Ascending aorta (tissue), 2 donors: ENCODE results near the gene SIGLECL1. TPM values are rescaled to one million over a fixed set of nuclear protein-coding genes. Genes with fewer than 3 reads are reported as not detected.

ENCODE experiments used
- DNase-seq, 2 donors: peaks; one replicate each; pipeline ENCODE4 v3.0.0-alpha.2; 2019; ENCODE audit warnings: low spot score in 2 of 2
- H3K27ac ChIP-seq, 2 donors: fragments of 200-600 bp; sonication (generic); one replicate each; pipeline ENCODE4 v1.5.1; 2016 to 2017; ENCODE audit warnings: mild to moderate bottlenecking in 1 of 2
- H3K27me3 ChIP-seq: fragments of 200-600 bp; sonication (generic); one replicate; pipeline ENCODE4 v1.5.1; 2017
- H3K36me3 ChIP-seq, 2 donors: fragments of 200-600 bp; sonication (generic); one replicate each; pipeline ENCODE4 v1.5.1; 2016
- H3K4me1 ChIP-seq, 2 donors: fragments of 200-600 bp; sonication (generic); one replicate each; pipeline ENCODE4 v1.5.1; 2016 to 2017; ENCODE audit warnings: mild to moderate bottlenecking in 1 of 2
- H3K4me3 ChIP-seq, 2 donors: fragments of 200-600 bp; sonication (generic); one replicate each; pipeline ENCODE4 v1.5.1; 2016 to 2017; ENCODE audit warnings: mild to moderate bottlenecking in 1 of 2
- H3K9me3 ChIP-seq, 2 donors: fragments of 200-600 bp; sonication (generic); one replicate each; pipeline ENCODE4 v1.5.1; 2016
- intact Hi-C: fragments of 100-400 bp; cut with DNase I; formaldehyde crosslinking; loops from one replicate; pipeline ENCODE4 v1.15.1; 2023
- total RNA-seq: library from RNA; depleted of rRNA; stranded (reverse); fragments of >200 nt; gene quantifications from one replicate; pipeline ENCODE4 v1.1.0, GENCODE V29; 2016
- TF ChIP-seq, protein P1 (sequence below), 3 experiments: fragments of 200-600 bp in 2 of 3; fragments of 450-650 bp in 1 of 3; sonication (generic) in 2 of 3; IDR thresholded peaks; one replicate each; pipeline ENCODE4 v1.5.1; 2016 to 2019; ENCODE audit warnings: antibody characterized with exemption in 3 of 3, mild to moderate bottlenecking in 1 of 3, moderate library complexity in 1 of 3

SIGLECL1 gene
- total RNA-seq, 1 donor from 2014 or later, result not detected

DNA sequence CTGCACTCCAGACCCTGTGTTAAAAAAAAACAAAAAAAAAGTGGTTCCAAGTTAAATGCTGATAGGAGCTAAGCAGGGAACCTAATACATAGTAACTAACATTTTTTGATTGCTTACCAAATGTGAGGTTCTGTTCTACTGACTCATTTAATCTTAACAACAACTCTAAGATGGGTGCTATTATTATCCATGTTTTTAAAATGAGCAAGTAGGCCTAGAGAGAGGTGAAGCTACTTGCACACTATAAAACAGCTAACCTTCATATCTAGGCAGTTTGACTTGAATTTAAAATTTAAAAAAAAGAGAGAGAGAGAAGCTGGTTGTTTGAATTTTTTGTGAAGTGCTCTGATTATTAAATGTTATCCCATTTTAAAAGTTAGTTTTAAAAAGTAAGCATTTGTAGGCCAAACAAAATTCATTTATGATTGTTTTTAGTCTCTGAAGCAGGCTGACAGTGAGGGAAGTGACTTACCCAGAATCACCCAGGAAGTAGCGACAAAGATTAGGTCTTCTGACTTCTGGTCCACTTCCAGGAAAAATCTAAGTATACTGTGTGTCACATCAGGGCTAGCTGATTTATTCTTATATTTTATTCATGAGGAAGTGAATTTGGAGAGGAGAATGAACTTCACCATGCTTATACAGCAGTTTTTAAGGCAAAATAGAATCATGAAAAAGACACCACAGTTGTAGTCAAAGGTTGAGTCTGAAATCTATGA is 2.4 kb downstream of the SIGLECL1 start:
- no peak for DNase-seq
- H3K4me1 ChIP-seq, result no peaks in the 10 kb centered on the region
- no peak overlapping the region for H3K27ac ChIP-seq
- H3K27me3 ChIP-seq, result no peaks in the 10 kb centered on the region
- H3K9me3 ChIP-seq, result no peaks in the 10 kb centered on the region
- H3K4me3 ChIP-seq, result no peak overlapping the region
- TF ChIP-seq, protein P1, sequence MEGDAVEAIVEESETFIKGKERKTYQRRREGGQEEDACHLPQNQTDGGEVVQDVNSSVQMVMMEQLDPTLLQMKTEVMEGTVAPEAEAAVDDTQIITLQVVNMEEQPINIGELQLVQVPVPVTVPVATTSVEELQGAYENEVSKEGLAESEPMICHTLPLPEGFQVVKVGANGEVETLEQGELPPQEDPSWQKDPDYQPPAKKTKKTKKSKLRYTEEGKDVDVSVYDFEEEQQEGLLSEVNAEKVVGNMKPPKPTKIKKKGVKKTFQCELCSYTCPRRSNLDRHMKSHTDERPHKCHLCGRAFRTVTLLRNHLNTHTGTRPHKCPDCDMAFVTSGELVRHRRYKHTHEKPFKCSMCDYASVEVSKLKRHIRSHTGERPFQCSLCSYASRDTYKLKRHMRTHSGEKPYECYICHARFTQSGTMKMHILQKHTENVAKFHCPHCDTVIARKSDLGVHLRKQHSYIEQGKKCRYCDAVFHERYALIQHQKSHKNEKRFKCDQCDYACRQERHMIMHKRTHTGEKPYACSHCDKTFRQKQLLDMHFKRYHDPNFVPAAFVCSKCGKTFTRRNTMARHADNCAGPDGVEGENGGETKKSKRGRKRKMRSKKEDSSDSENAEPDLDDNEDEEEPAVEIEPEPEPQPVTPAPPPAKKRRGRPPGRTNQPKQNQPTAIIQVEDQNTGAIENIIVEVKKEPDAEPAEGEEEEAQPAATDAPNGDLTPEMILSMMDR (IDR thresholded peaks at IDR 0.05), result no peak
- H3K36me3 ChIP-seq, result no peaks in the 10 kb centered on the region
- intact Hi-C loops, result no loop called here

DNA sequence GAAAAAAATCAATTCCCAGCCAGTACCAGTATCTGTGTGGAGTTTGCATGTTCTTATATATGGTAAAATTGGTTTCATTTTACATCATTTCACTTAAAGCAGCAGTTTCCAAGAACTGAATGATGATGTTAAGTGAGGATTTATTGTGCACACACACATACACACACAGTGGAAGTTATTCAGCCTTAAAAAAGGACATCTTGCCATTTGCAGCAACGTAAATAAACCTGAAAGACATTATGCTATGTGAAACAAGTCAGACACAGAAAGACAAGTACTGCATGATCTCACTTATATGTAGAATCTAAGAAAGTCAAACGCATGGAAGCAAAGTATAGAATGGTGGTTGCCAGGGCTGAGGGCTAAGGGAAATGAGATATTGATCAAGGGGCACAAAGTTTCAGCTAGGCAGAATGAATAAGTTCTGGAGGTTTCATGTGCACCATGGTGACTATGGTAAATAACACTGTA is 5.3 kb downstream of the SIGLECL1 start:
- DNase-seq, result no peak
- intact Hi-C loops, result no loop called here
- Histone ChIP-seq H3K4me3 (no peak overlapping the region), H3K36me3 (no peaks in the 10 kb centered on the region), H3K9me3 (no peaks in the 10 kb centered on the region), H3K4me1 (no peaks in the 10 kb centered on the region), H3K27me3 (no peaks in the 10 kb centered on the region), H3K27ac (no peak overlapping the region)
- TF ChIP-seq, protein P1 (IDR thresholded peaks at IDR 0.05), result no peak

DNA sequence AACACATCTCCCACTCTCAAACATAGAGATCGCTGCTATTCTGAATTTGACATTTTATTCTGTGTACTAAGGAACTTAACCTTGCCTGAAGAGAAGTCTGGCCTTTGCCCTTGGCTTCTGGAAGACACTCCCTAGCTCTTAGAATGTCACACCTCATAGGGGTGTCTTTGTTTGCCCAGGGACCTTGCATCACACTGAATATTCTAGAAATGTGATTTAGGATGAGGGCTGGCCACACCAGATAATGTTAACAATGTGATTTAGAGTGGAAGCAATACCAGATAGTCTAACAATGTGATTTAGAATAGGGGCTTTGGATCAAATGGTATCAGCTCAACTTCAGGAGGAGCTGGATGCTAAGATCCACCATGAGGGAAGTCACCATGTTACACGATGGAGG is 6.6 kb downstream of the SIGLECL1 start:
- no peak for DNase-seq
- no peaks in the 10 kb centered on the region for H3K4me1 ChIP-seq
- intact Hi-C loops, result no loop called here
- H3K27ac ChIP-seq, result no peak overlapping the region
- no peaks in the 10 kb centered on the region for H3K36me3 ChIP-seq
- TF ChIP-seq, protein P1 (IDR thresholded peaks at IDR 0.05), result no peak
- H3K27me3 ChIP-seq, result no peaks in the 10 kb centered on the region
- H3K4me3 ChIP-seq, result no peak overlapping the region
- no peaks in the 10 kb centered on the region for H3K9me3 ChIP-seq

DNA sequence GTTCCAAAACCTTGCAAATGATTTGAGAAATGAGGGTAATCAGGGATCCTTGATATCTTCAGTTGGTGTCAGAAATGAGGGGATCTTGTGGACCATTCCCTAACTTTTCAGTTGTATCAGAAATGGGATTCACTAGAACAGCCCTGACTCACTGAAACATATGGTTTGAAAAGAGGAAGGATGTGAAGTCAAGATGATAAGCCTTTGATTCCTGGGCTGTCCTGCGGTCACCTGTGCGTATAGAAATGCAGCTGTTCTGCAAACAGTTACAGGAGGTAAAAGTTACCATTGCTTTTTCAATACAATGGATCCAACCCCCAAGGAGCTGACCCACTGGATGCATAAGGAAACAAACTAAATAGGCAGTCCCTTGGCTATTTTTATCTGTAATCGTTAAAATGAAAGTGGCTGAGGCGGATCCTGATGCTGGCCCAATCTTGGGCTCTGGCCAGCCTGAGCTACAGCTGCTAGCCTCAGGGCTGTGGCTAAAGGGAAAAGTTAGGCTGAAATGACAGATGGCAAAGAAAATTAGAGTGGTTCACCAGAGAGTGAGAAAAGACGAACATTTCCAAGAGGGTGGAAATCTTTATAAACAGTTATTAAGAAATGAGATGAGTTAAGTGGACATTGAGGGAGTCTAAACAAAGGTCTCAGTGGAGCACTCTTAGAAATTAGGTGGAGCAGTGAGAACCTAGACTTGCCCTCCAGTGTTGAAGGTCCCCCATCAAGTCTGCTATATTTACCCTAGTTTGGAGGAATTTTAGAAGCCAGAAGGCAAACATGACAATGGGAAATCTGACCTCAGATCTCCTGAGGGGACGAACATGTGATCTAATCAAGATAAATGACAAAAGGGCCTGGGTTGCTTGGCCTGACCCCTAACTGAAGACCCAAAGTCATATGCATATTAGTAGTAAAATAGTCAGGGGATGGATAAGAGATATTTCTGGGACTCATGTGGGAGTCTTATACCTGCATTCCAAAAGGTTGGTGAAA is 7.6 kb downstream of the SIGLECL1 start:
- H3K36me3 ChIP-seq, result no peaks in the 10 kb centered on the region
- no peaks in the 10 kb centered on the region for H3K9me3 ChIP-seq
- no peak overlapping the region for H3K27ac ChIP-seq
- DNase-seq, result no peak
- H3K4me3 ChIP-seq, result no peak overlapping the region
- intact Hi-C loops, result no loop called here
- no peaks in the 10 kb centered on the region for H3K4me1 ChIP-seq
- no peaks in the 10 kb centered on the region for H3K27me3 ChIP-seq
- TF ChIP-seq, protein P1 (IDR thresholded peaks at IDR 0.05), result no peak

DNA sequence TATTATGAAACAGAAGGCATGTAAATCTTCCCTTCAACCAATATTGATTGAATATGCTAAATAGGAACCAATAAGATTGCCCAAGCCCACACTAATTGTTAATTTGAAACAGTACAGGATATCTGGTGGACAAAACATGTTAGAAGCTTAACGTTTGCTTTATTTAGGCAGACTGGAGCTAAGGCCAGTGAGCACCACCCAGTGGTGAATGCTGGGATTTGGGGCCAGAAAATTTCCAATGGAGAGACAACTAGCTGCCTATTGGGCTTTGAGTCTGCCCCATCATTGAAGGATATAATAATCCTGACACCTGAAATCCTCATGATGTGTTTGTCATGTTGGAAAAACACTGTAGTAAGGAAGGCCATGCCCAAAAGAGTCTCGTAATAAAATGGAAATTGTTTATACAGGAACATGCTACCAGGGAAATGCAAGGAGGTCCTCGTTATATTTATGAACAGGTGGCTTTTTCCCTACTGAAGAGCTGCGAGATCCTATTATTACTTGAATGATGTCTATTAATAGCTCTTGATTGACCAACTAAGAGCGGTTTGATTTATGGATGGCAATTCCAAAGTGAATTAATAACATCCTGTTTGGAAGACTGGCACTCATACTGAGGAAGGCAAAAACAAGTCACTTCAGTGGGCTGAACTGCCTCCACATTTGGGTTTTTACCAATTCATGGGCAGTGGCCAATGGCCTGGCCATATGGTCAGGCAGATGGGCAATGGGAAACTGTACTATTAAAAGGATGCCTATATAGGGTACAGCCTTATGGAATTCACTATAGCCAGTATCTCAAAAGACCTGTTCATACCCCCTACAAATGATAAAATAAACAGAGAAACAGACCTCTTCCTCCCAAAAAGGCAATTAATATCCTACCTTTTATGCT is 8.7 kb downstream of the SIGLECL1 start:
- intact Hi-C loops, result no loop called here
- Histone ChIP-seq H3K36me3 (no peaks in the 10 kb centered on the region), H3K4me3 (no peak overlapping the region), H3K27me3 (no peaks in the 10 kb centered on the region), H3K27ac (no peak overlapping the region), H3K9me3 (no peaks in the 10 kb centered on the region), H3K4me1 (no peaks in the 10 kb centered on the region)
- TF ChIP-seq, protein P1 (IDR thresholded peaks at IDR 0.05), result peak in 1 of 3 experiments; percentile 38
- no peak for DNase-seq
